SK-N-SH (cell line): Measurements from ENCODE around the gene EDRF1. TPM values are rescaled to one million over a fixed set of nuclear protein-coding genes. Genes with fewer than 3 reads are reported as not detected.

Experiments
- CTCF ChIA-PET: fragments of 300-600, 350-600 bp; formaldehyde crosslinking; extraction: SDS; loops from one replicate; lab custom pipeline; 2021; lab: Yijun Ruan, JAX
- POLR2A ChIA-PET: fragments of 350-600 bp; sonication (Branson Sonifier 250); formaldehyde crosslinking; extraction: SDS; loops from one replicate; lab custom pipeline; 2020; ENCODE audit warnings: antibody characterized with exemption, inconsistent platforms; lab: Yijun Ruan, JAX
- DNase-seq: peaks from one replicate; pipeline ENCODE4 v3.0.0; 2012
- H2AFZ ChIP-seq: fragments of 200-600 bp; sonication (generic); 2 replicates; pipeline ENCODE4 v1.8.1; 2016; ENCODE audit warnings: antibody characterized with exemption, mild to moderate bottlenecking, low read depth
- H3F3A ChIP-seq: fragments of 200-600 bp; sonication (generic); replicated peaks from 2 replicates; pipeline ENCODE3; 2016; ENCODE audit warnings: antibody characterized with exemption, mild to moderate bottlenecking; ENCODE audit not compliant: insufficient read depth
- H3K27ac ChIP-seq, 2 experiments: fragments of 200-500 bp in 1 of 2; fragments of 200-600 bp in 1 of 2; sonication (Bioruptor generic) in 1 of 2; sonication (generic), shearing (Covaris generic) in 1 of 2; 2 replicates each; pipeline versions ENCODE4 v1.5.1 to v1.6.1; 2014 to 2016; ENCODE audit warnings: low read depth in 2 of 2, inconsistent platforms in 1 of 2, low read length in 1 of 2, mild to moderate bottlenecking in 1 of 2, mixed read lengths in 1 of 2
- H3K27me3 ChIP-seq: fragments of 200-600 bp; sonication (generic), shearing (Covaris generic); 2 replicates; pipeline ENCODE4 v1.6.1; 2016; ENCODE audit warnings: mixed run types; ENCODE audit not compliant: insufficient read depth
- H3K36me3 ChIP-seq, 2 experiments: fragments of 200-500 bp in 1 of 2; fragments of 200-600 bp in 1 of 2; sonication (Bioruptor generic) in 1 of 2; sonication (generic) in 1 of 2; replicated peaks in 1 of 2; 2 replicates each; pipeline versions ENCODE3 to v1.5.1; 2014 to 2016; ENCODE audit warnings: low read length in 1 of 2, mild to moderate bottlenecking in 1 of 2; ENCODE audit not compliant: insufficient read depth in 2 of 2, control insufficient read depth in 1 of 2
- H3K4me1 ChIP-seq, 2 experiments: fragments of 200-500 bp in 1 of 2; fragments of 200-600 bp in 1 of 2; sonication (Bioruptor generic) in 1 of 2; sonication (generic), shearing (Covaris generic) in 1 of 2; 2 replicates each; pipeline versions ENCODE4 v1.5.1 to v1.6.1; 2014 to 2016; ENCODE audit warnings: low read depth in 1 of 2, low read length in 1 of 2, mixed run types in 1 of 2; ENCODE audit not compliant: insufficient read depth in 2 of 2, control insufficient read depth in 1 of 2
- H3K4me2 ChIP-seq: fragments of 200-600 bp; sonication (generic), shearing (Covaris generic); 2 replicates; pipeline ENCODE4 v1.6.1; 2017; ENCODE audit warnings: mixed run types
- H3K4me3 ChIP-seq, 2 experiments: fragments of 200-500 bp in 1 of 2; fragments of 200-600 bp in 1 of 2; sonication (Bioruptor generic) in 1 of 2; sonication (generic), shearing (Covaris generic) in 1 of 2; 2 replicates each; pipeline versions ENCODE4 v1.5.1 to v1.8.1; 2014 to 2016; ENCODE audit warnings: low read depth in 2 of 2, inconsistent platforms in 1 of 2, low read length in 1 of 2, mild to moderate bottlenecking in 1 of 2, mixed read lengths in 1 of 2, moderate library complexity in 1 of 2
- H3K79me2 ChIP-seq: fragments of 200-600 bp; sonication (generic); 2 replicates; pipeline ENCODE4 v1.8.1; 2017; ENCODE audit warnings: mild to moderate bottlenecking; ENCODE audit not compliant: insufficient read depth
- H3K9ac ChIP-seq: fragments of 200-600 bp; sonication (generic); 2 replicates; pipeline ENCODE4 v1.6.1; 2017; ENCODE audit warnings: mixed run types
- H3K9me2 ChIP-seq: fragments of 200-600 bp; sonication (generic); 2 replicates; pipeline ENCODE4 v1.6.1; 2017; ENCODE audit warnings: mixed run types
- H3K9me3 ChIP-seq: fragments of 200-600 bp; sonication (generic); 2 replicates; pipeline ENCODE4 v1.6.1; 2017; ENCODE audit warnings: mixed run types, mild to moderate bottlenecking, moderate library complexity
- H4K20me1 ChIP-seq: fragments of 200-600 bp; sonication (generic); 2 replicates; pipeline ENCODE4 v1.6.1; 2017; ENCODE audit warnings: mild to moderate bottlenecking, mixed run types; ENCODE audit not compliant: insufficient read depth
- CHD2 ChIP-seq: fragments of 150-350 bp; IDR thresholded peaks from 2 replicates; pipeline ENCODE4 v1.6.1; 2018; ENCODE audit warnings: low read length; ENCODE audit not compliant: partially characterized antibody
- ELF1 ChIP-seq: IDR thresholded peaks from 2 replicates; pipeline ENCODE4 v1.4.0; 2012
- FOSL2 ChIP-seq: IDR thresholded peaks from 2 replicates; pipeline ENCODE4 v1.4.0; 2012; ENCODE audit warnings: low read depth, mild to moderate bottlenecking, moderate library complexity, borderline replicate concordance
- FOXJ3 ChIP-seq: sonication (generic); formaldehyde crosslinking; IDR thresholded peaks from 2 replicates; pipeline ENCODE4 v1.5.1; 2020; ENCODE audit warnings: mild to moderate bottlenecking, missing genetic modification reagents
- GABPA ChIP-seq: IDR thresholded peaks from 2 replicates; pipeline ENCODE4 v1.4.0; 2012; ENCODE audit warnings: low read depth, mild to moderate bottlenecking
- GATA2 ChIP-seq: sonication (generic); formaldehyde crosslinking; IDR thresholded peaks from 2 replicates; pipeline ENCODE4 v1.5.0; 2020; ENCODE audit warnings: mild to moderate bottlenecking, missing genetic modification reagents
- MEF2A ChIP-seq: IDR thresholded peaks from 2 replicates; pipeline ENCODE4 v1.4.0; 2012; ENCODE audit warnings: low read depth, borderline replicate concordance
- MXI1 ChIP-seq: IDR thresholded peaks from 2 replicates; pipeline ENCODE4 v1.6.1; 2012; ENCODE audit warnings: mild to moderate bottlenecking, low read depth, low read length, improper control_type of control experiment
- RFX5 ChIP-seq: IDR thresholded peaks from 2 replicates; pipeline ENCODE4 v1.6.1; 2012; ENCODE audit warnings: mild to moderate bottlenecking, improper control_type of control experiment, low read length
- SIN3A ChIP-seq: IDR thresholded peaks from 2 replicates; pipeline ENCODE4 v1.6.1; 2012; ENCODE audit warnings: low read depth, mild to moderate bottlenecking, low read length, moderate library complexity, borderline replicate concordance
- SMC3 ChIP-seq: IDR thresholded peaks from 2 replicates; pipeline ENCODE4 v1.6.1; 2012; ENCODE audit warnings: low read depth, low read length, improper control_type of control experiment
- WGBS: methylation state at CpG from one replicate; pipeline ENCODE4 v1.1.6; 2017; ENCODE audit warnings: low lambda C conversion rate; 5-methylcytosine and 5-hydroxymethylcytosine counted together
- polyA plus RNA-seq, 3 experiments: library from polyadenylated mRNA; depleted of rRNA; stranded (reverse); fragments of >200 nt; gene quantifications; 2 replicates each; pipeline ENCODE4 v1.2.3, GENCODE V29; 2012
- TF ChIP-seq, protein P1 (sequence below): IDR thresholded peaks from 2 replicates; pipeline ENCODE4 v1.4.0; 2012; ENCODE audit warnings: low read depth
- TF ChIP-seq, protein P2 (sequence below): fragments of 150-350 bp; IDR thresholded peaks from 2 replicates; pipeline ENCODE4 v1.6.1; 2016; ENCODE audit warnings: mild to moderate bottlenecking, low read depth, low read length
- TF ChIP-seq, protein P3 (sequence below): IDR thresholded peaks from 2 replicates; pipeline ENCODE4 v1.4.0; 2012; ENCODE audit warnings: low read depth, borderline replicate concordance
- TF ChIP-seq, protein P4 (sequence below): IDR thresholded peaks from 2 replicates; pipeline ENCODE4 v1.6.1; 2012; ENCODE audit warnings: mild to moderate bottlenecking, low read depth, low read length, moderate library complexity

EDRF1 gene
- polyA plus RNA-seq, 1 of the 3 experiments (the other 2 are of a cell fraction), result 19.2 TPM

DNA sequence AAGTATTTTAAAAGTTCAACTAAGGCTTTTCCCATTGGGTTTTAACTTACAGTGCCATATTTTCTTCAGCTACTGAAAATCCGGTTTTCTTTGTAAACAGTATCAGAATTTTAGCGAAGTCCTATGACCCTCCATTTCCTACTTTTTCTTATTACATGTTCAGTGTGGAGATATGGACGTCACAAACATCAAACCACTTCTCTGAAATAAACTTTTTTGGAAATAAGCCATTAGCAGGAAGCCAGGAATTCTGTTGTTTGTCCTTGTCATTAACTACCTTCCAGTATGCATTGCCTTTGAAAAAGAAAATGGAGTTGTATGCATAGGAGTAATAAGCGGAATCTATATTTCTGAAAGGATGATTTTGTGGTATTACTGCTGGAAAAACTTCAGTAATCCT is 47.0 kb downstream of the EDRF1 start:
- Histone ChIP-seq H3K9me3 (no peaks in the 10 kb centered on the region), H3K27me3 (no peaks in the 10 kb centered on the region), H2AFZ (no peak overlapping the region), H4K20me1 (no peaks in the 10 kb centered on the region), H3K27ac (no peak overlapping the region), H3F3A (no peaks in the 10 kb centered on the region), H3K4me2 (no peak overlapping the region), H3K79me2 (no peaks in the 10 kb centered on the region), H3K36me3 (peaks cover 35 to 54% of the 10 kb centered on the region in 2 experiments), H3K4me3 (no peak overlapping the region), H3K9ac (no peak overlapping the region), H3K9me2 (no peaks in the 10 kb centered on the region), H3K4me1 (no peaks in the 10 kb centered on the region)
- POLR2A ChIA-PET, result no interaction called here
- no peak for TF ChIP-seq CHD2
- TF ChIP-seq, protein P1, sequence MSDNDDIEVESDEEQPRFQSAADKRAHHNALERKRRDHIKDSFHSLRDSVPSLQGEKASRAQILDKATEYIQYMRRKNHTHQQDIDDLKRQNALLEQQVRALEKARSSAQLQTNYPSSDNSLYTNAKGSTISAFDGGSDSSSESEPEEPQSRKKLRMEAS, result no peak
- TF ChIP-seq FOXJ3 (CRISPR knock-in tag), result no peak
- TF ChIP-seq, protein P2, sequence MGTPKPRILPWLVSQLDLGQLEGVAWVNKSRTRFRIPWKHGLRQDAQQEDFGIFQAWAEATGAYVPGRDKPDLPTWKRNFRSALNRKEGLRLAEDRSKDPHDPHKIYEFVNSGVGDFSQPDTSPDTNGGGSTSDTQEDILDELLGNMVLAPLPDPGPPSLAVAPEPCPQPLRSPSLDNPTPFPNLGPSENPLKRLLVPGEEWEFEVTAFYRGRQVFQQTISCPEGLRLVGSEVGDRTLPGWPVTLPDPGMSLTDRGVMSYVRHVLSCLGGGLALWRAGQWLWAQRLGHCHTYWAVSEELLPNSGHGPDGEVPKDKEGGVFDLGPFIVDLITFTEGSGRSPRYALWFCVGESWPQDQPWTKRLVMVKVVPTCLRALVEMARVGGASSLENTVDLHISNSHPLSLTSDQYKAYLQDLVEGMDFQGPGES, result no peak
- TF ChIP-seq, protein P3, sequence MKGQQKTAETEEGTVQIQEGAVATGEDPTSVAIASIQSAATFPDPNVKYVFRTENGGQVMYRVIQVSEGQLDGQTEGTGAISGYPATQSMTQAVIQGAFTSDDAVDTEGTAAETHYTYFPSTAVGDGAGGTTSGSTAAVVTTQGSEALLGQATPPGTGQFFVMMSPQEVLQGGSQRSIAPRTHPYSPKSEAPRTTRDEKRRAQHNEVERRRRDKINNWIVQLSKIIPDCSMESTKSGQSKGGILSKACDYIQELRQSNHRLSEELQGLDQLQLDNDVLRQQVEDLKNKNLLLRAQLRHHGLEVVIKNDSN, result no peak
- no peak for TF ChIP-seq SMC3
- no peak for TF ChIP-seq MXI1
- no peak for TF ChIP-seq SIN3A
- TF ChIP-seq ELF1, result no peak
- TF ChIP-seq MEF2A, result no peak
- no peak for TF ChIP-seq GABPA
- TF ChIP-seq, protein P4, sequence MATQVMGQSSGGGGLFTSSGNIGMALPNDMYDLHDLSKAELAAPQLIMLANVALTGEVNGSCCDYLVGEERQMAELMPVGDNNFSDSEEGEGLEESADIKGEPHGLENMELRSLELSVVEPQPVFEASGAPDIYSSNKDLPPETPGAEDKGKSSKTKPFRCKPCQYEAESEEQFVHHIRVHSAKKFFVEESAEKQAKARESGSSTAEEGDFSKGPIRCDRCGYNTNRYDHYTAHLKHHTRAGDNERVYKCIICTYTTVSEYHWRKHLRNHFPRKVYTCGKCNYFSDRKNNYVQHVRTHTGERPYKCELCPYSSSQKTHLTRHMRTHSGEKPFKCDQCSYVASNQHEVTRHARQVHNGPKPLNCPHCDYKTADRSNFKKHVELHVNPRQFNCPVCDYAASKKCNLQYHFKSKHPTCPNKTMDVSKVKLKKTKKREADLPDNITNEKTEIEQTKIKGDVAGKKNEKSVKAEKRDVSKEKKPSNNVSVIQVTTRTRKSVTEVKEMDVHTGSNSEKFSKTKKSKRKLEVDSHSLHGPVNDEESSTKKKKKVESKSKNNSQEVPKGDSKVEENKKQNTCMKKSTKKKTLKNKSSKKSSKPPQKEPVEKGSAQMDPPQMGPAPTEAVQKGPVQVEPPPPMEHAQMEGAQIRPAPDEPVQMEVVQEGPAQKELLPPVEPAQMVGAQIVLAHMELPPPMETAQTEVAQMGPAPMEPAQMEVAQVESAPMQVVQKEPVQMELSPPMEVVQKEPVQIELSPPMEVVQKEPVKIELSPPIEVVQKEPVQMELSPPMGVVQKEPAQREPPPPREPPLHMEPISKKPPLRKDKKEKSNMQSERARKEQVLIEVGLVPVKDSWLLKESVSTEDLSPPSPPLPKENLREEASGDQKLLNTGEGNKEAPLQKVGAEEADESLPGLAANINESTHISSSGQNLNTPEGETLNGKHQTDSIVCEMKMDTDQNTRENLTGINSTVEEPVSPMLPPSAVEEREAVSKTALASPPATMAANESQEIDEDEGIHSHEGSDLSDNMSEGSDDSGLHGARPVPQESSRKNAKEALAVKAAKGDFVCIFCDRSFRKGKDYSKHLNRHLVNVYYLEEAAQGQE, result no peak
- no peak for TF ChIP-seq FOSL2
- TF ChIP-seq GATA2, result no peak
- TF ChIP-seq RFX5, result no peak
- 96% methylated on average over 4 of the region's 4 CpGs for WGBS
- CTCF ChIA-PET, result no interaction called here
- no peak for DNase-seq
